Head of caudate nucleus (tissue), 42 donors: ENCODE measurements around the gene ZBTB25.
A peak's percentile ranks its signal among the peaks of the same experiment; 100 is the strongest.
"Not testable (repeated sequence)": the region's sequence is repeated elsewhere in the genome, so short reads cannot be mapped to it uniquely, and the experiment has no call there.

ENCODE experiments used
- DNase-seq, 42 donors: peaks; one replicate each; pipeline versions ENCODE4 v3.0.0 to v3.0.0-alpha.2; 2020 to 2021; ENCODE audit warnings: mixed read lengths in 7 of 42
- intact Hi-C: fragments of 100-400 bp; cut with DNase I; formaldehyde crosslinking; loops from one replicate; pipeline ENCODE4 v1.15.0; 2022

Gene ZBTB25

DNA sequence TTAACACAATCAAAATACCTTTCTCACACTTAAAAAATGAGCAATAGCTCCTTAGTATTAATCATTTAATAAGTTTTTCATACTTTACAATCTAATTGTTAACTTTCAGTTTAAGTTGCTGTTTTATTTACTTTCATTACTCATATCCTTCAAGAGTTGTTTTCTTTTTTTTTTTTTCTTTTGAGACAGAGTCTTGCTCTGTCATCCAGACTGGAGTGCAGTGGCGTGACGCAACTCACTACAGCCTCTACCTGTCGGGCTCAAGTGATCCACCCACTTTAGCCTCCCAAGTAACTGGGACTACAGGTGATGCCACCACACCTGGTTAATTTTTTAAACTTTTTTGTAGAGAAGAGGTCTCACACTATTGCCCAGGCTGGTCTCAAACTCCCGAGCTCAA is 17.1 kb upstream of the ZBTB25 start:
- intact Hi-C loops: no loop called here
- no peak for DNase-seq

DNA sequence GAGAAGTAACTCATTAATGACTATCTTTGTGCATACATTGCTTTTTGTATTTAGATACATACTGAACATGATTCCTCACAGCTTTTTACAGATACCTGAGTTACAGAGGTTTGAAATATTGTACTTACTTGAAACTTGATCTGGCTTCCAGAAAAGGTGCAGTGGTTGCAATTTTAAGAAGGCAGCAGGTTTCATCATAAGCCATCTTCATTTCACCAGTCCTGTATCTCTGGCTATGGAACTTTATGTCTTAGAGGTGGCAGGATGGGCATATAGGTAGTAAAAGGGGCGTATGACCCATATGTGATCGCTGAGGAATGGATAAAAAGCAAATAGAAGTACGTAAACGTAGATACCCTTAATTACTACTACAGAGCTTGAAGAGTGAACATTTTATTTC is 14.6 kb upstream of the ZBTB25 start:
- intact Hi-C loops: no loop called here

DNA sequence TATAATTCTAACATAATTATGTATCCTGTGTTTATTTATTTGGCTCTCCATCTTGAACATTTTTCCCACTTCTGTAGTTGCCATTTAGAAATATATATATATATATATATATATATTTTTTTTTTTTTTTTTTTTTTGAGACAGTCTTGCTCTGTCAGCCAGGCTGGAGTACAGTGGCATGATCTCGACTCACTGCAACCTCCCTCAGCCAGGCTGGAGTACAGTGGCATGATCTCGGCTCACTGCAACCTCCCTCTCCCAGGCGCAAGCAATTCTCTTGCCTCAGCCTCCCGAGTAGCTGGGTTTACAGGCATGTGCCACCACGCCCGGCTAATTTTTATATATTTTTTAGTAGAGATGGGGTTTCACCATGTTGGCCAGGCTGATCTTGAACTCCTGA is 14.0 kb upstream of the ZBTB25 start:
- DNase-seq, intact Hi-C loops: not testable (repeated sequence)

More for the DNA sequence above, 14.6 kb upstream of the ZBTB25 start:
- no peak for DNase-seq

DNA sequence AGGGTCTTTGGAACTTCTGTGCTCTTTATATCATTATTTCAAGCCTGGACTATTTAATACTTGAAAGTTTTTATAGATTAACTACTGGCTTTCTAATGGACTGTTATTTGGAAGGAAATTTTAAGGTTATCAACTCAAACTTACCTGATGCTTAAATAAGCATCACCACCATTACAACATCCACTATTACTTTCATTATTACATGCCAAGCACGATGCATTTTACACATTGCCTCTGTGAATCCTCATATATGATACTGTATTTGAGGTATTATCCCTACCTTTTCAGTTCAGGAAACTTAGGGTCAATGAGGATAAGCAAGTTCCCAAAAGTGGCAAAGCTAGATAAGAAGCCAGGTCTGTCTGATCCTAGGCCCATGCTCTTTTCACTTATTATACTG is 13.3 kb upstream of the ZBTB25 start:
- DNase-seq: no peak
- intact Hi-C loops: no loop called here

DNA sequence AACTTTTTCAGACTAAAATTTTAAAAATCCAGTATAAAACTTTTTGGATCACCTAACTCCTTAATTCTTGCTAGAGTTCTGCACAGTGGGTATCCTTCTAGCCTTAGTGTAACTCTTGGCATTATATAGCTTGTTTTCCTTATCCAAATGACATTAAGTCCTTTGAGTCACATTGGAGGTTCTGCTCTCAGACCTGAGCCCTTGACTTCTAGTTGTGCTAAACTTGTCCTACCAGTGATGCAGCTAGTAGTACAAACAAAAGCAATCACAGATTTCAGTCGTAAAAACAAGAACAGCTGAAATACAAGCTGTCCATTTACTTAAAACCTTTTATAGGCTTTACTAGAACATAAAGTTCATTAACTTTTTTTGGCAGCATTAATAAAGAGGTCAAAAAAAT is 11.4 kb upstream of the ZBTB25 start:
- intact Hi-C loops: no loop called here
- no peak for DNase-seq

DNA sequence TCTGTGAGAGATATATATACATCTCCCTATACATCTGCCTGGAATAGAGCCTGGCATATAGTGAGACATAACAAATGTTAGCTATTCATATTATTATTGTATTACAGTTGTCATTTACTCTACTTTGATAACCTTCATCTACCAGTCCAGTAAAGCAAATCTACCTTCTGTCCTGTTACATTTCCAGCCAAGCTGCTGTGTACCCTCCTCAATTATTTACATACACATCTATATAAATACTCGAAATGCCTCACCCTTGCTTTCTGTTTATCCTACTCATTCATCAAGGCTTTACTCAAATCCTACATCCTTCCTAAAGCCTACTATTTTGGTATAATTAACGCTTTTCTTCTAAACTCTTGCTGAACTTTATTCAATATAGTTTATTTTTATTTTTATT is 9.6 kb upstream of the ZBTB25 start:
- no peak for DNase-seq
- intact Hi-C loops: no loop called here

DNA sequence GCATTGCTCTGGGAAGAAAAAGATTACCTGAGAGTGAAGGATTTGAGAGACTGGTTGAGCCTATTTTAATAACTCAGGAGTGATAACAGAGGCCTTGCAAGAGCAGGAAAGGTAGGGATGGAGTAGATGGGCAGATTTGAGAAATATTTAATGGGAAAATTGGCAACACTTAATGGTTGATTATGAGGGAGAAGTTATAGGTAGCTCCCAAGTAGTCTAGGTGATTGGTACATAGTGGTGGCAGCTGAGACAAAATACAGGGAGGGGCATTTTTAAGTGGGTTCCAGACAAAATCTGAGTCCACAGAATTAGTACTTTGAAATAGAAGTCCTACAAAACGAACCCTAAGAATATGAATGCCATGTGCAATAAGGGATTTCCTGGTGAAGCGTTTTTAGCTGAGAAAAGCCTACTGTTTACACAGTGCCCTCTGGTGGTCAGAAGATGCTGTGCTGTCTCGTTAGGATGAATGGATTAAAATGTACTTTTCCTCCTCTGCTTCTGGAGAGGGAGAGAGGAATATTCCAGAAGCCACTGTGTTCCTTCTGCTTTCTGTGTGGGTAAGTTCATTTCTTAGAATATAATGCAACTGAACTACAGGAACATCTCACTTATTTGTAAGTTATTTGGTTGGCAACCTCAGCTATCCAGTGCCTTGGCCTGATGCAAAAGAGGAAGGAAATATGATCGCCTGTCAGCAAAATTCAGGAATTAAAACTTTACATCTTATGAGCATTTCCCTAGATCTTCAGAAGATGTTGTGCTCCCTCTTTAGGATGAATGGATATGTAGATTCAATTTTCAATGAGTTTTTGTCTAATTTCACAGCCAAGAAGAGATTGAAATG is 7.4 kb upstream of the ZBTB25 start:
- intact Hi-C loops: no loop called here
- peak in 38 of 42 donors; percentile 46 to 91 (median 77) for DNase-seq

DNA sequence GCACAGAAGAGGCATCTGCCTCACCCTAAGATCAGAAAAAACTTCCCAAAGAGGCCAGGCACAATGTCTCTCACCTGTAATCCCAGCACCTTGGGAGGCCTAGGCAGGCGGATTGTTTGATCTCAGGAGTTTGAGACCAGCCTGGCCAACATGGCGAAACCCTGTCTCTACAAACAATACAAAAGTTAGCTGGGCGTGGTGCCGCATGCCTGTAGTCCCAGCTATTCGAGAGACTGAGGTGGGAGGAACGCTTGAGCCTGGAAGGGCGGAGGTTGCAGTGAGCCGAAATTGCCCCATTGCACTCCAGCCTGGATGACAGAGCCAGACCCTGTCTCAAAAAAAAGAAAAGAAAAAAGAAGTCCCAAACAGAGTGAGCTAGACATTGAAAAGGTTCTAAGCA is 5.4 kb upstream of the ZBTB25 start:
- no peak for DNase-seq
- intact Hi-C loops: loop anchor here (10.0 kb wide), 1 partner anchor 164 kb away; no protein-coding TSS in a partner anchor

DNA sequence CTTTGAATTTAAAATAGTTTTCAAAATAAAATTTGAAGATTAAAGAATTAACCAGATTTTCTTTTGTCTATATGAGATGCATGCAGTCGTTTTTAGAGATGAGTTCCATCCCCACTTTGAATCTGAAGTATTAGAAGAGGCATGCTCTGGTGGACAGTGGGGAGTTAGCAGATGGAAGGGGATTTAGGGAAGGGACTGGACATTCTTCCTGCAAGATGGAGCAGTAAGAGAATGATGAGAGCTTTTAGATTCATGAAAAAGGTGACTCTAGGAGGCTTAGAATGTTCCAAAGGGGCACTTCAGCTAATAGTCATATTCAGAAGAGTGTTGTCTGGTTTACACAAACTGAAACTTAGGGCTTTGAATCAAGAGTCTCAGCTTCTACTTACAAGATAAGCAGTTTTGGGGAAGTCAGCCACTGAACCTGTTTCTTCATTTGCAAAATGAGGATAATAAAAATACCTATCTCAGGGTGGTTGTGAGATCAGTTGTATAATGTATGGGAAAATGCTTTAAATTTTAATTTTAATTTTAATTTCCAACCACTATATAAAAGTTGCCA is 4.7 kb upstream of the ZBTB25 start:
- DNase-seq: no peak
- intact Hi-C loops: loop anchor here (10.0 kb wide), 1 partner anchor 163 kb away; no protein-coding TSS in a partner anchor

DNA sequence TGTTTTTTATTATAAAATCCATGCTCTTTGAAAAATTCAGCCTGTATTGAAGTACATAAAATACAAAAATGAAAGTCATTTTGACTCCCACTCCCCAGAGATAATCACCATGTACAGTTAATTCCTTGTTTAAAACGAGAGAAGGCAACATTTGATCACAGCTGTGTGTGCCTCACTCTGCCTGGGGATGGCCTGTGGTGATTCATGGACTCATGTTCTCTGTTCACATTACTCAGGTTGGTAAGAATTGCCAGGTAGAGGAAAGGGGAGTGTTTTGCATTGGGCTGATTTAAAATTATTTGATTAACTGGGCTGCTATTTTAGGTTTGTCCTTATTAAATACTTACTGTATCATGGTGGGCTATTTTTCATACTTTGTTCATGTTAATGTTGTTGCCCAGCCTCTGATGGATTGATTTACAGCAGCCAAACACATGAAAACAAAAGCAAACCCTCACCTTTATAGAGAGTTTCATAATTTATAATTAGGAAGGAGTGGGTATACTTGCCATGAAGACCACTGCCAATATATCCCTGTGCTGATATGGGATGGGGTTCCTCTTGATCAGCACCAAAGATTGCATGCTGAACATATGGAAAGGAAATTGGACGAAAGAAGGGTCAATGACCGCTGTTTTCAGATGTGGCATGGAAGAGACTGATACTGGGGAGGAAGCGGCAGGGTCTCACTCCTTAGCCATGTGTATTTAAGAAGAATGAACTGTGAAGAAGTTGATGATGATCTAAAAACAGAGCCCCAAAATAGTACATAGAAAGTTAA is 3.9 kb upstream of the ZBTB25 start:
- DNase-seq: peak in 2 of 42 donors; percentile 12 to 27

DNA sequence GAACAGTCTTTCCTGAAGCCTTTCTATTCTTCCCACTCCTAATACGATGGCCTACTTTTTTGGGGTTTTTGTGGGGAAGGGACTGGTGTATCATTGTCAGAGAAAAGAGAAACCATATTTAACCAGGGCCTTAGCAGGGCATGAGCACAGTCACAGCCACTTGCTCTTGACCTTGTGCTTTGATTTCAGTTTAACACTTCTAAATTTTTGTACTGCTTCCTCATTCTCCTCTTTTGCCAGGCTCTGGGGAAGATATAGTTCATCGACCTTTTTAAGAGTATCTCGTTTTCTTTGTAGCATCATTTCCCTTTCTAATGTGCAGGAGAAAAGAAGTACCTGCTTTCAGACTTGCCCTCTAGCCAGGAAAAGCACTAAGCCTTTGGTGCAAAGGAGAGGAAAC is 3.1 kb upstream of the ZBTB25 start:
- no peak for DNase-seq
- intact Hi-C loops: loop anchor here (10.0 kb wide), 1 partner anchor 162 kb away; no protein-coding TSS in a partner anchor

More for the DNA sequence above, 3.9 kb upstream of the ZBTB25 start:
- intact Hi-C loops: loop anchor here (10.0 kb wide), 1 partner anchor 163 kb away; no protein-coding TSS in a partner anchor

DNA sequence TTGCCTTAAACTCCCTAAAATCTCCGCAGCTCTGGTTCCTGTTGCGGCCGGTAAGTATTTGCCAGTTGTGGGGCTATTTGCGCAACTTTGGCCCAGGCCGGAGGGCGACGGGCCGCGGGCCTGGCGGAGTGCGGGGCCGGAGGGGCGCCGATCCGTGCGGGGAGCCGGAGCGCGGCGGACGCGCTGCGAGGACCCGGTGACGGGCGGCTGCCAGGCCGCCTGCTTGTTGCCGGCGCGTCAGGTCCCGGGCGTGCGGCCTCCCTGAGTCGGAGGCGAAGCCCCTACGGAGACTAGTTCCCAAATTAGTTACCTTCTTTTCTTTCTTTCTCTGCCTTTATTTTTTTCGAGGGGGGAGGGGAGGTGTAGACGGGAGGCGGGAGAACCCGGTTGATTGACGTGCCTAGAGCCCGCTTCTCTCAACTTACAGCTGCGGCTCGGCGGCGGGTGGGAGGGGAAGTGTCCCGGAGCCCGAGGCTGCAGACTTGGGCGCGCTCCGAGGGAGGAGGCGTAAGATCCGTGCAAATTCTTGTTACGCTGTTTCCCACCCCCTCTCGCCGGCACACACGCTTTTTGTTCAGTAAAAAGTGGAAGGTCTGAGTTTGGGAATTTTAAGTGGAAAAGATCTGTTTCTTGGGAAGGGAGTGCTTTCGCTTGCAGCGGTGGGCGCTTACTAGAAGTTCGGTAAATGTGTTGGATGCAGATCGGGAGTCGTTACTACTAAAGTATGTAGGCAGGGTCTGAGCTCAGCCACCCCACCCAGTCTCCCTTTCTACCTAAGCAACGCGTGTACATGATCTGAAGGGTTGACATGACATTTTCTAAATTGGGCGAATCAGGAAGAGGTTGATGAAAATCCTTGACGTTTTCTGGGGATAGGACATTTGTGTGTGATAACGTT is 1.5 kb upstream of the ZBTB25 start:
- intact Hi-C loops: loop anchor here (2.0 to 10.0 kb wide), 3 partner anchors 36 to 160 kb away; partner anchors contain the start of gene HSPA2
- peak; percentile 76 to 97 (median 91) for DNase-seq

DNA sequence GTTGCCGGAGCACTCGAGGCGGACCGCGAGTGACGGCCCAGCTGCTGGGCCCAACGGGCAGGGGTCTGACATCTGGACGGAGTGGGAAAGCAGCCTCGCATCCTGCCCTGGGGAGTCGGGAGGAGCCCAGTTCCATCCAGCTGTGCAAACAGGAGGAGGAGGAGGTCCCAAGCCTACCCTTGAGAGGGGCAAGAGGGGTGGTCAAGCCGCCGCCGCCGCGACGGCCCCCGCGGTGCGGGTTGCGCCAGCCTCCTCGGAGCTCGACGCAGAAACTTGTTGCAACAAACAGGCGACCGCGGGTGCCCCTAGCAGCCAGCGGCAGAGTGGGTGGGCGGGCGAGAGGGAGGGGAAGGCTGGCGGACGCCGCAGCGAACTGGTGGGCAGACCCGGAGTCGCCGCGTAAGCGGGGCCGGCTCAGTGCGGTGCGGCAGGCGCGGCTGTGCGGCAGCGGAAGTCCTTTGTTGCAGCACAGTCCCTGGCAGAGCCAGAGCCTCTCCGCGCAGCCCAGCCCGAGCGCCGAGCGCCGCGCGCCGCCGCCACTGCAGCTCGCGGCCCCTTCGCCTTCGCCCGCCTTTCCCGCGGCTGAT is 765 bp upstream of the ZBTB25 start, which contains the start of gene ZBTB1:
Gene ZBTB1 (plus strand): TSS at position 461 of the 587 bp plus-strand sequence. CDS start 16,735 bp downstream, outside the sequence.
- intact Hi-C loops: loop anchor here (2.0 to 10.0 kb wide), 3 partner anchors 36 to 160 kb away; partner anchors contain the start of gene HSPA2
- DNase-seq: peak; percentile 39 to 91 (median 80)

DNA sequence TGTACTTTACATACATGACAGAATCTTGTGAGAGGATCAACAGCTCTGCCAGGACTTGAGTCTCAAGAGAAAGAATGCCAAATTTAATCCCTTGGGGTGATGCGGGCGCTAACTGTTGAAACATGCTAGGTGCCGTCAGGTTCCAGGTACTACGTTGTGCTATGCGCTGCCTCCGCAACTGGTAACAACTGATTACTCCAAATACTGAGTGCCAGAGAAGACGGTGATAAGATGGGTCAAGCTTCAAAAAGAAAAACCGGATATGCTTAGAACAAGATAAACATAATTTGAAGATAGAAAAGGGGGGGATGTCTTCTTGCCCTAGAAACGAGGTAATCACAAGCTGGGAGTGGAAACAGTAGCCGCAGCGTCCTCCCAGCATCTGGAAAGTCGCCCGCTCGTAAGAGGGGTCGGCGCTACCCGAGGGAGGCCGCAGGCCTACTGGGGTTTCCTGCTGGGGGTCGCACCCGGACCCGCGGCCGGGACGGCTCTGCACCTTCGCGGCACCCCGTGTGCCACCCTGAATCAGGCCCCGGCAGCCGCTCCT is 678 bp downstream of the ZBTB25 start:
- DNase-seq: peak in 24 of 42 donors; percentile 2 to 62 (median 36)

DNA sequence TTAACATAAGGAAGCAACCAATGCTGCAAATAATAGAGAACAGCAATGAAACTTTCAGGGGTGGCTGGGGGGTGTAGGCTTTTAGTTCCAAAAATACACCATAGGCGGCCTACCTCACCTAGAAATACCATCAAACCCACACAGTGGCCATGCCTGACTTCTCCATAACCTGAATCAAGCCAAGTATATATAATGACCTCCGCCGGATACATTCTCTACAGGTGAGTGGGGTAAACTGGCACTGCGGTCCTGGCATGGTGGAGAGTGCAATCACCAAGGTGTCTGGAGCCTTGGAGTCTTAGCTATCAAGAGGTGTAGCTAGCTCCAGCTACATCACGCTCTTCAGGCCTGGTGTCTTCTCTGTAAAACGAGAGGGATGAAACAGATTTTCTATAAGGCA is 1.2 kb downstream of the ZBTB25 start:
- intact Hi-C loops: loop anchor here (10.0 kb wide), 1 partner anchor 158 kb away; no protein-coding TSS in a partner anchor
- peak in 3 of 42 donors; percentile 10 to 15 (median 14) for DNase-seq

More for the DNA sequence above, 678 bp downstream of the ZBTB25 start:
- intact Hi-C loops: loop anchor here (10.0 kb wide), 1 partner anchor 158 kb away; no protein-coding TSS in a partner anchor

DNA sequence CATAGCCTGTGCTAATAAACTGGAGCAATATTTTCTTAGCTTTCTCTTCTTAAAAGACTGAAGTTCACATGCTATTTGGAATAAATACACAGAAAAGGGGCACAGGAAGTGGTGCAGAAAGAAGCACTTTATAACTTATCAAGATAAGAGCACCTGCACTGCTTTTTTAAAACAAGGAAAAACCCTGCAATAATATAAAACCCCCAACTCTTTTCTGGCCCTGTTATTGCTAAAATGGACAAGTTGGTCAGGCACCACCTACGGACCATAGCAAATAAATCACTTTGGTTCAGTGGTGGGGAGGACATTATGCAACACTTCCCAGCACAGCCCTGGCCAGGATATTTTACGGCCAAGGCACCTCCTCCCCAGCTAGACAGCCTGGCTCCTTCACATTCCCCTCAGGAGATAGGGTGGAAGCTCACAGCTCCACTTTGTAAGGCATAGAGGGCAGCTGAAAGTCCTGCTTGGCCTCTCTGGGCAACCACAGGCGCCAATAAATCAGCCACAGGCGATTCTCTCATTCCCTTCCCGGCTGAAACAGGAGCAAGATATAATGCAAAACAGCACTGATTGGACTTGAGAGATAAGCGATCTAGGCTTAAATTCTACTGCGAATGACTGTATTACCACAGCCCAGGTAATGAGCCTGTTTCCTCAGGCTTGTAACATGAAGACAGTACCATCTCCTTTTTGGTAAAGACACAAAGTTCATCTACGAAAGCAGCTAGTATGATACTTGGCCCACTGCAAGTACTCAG is 2.0 kb downstream of the ZBTB25 start:
- intact Hi-C loops: loop anchor here (10.0 kb wide), 1 partner anchor 157 kb away; no protein-coding TSS in a partner anchor
- DNase-seq: peak in 9 of 42 donors; percentile 10 to 64 (median 30)
